ENCODE measurements around the gene LPCAT4.

LPCAT4 gene

GRCh38 chr15:34336231-34336990, 30.6 kb downstream of the LPCAT4 start:
- peak; percentile 16 for DNase-seq

- DNase-seq: no peak
Measured at GRCh38 chr15:34335176-34336032, 31.6 kb downstream of the LPCAT4 start.

GRCh38 chr15:34334672-34335071, 32.3 kb downstream of the LPCAT4 start:
- no peak for DNase-seq

GRCh38 chr15:34332553-34333120, 34.4 kb downstream of the LPCAT4 start:
- DNase-seq: no peak

GRCh38 chr15:34331809-34332208, 35.2 kb downstream of the LPCAT4 start:
- no peak for DNase-seq

GRCh38 chr15:34330279-34330678, 36.7 kb downstream of the LPCAT4 start:
- DNase-seq: no peak

GRCh38 chr15:34329006-34329405, 38.0 kb downstream of the LPCAT4 start:
- DNase-seq: no peak

- DNase-seq: no peak
Measured at GRCh38 chr15:34327906-34328305, 39.1 kb downstream of the LPCAT4 start.

DNA sequence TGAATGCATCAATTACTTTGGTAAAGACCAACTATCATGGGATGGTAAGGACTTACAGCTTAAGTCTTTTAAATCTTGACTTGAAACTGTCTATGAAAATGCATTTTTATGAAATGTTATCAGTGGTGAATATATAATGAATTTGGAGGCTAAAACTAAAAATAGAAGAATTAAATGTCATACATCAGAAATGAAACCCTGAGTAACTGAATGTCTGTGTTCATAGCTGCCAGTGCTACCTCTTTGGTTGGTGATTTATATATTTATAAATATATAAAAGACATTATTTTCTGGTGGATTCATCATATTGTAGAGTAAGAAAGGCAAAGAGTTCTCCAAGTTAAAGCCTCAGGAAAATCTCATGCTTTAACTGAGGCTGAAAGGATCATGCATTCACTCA, 41.6 kb downstream of the LPCAT4 start:
- no peak for DNase-seq

DNA sequence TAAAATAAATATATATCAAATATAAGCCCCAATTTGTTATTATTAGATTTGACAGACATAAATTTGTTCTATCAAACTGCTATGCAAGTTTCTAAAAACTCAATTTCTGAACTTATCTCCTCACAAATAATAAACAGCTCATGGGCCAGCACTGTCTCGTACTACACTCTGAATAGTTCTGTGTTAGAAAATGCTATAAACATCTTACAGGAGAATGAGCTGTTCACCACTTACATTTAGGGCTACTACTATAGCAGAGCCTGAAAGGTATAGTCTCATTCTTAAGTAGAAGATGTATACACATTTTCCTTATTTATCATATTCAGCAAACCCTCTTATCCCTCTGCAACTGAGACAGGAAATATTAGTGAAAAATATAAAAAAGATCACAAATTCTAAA, 42.1 kb downstream of the LPCAT4 start:
- DNase-seq: no peak

DNA sequence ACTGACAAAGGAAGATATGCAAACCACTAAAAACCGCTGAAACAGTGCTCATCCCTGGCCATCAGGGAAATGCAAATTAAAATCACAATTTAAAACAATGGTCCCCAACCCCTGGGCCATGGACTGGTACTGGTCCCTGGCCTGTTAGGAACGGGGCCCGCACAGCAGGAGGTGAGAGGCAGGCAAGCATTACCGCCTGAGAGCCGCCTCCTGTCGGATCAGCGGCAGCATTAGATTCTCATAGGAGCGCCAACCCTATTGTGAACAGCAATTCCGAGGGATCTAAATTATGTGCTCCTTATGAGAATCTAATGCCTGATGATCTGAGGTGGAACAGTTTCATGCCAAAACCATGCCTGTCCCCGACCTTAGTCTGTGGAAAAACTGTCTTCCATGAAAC, 43.8 kb downstream of the LPCAT4 start:
- no peak for DNase-seq

- DNase-seq: peak; percentile 98
Measured at GRCh38 chr15:34318277-34319079, 48.5 kb downstream of the LPCAT4 start.

- DNase-seq: no peak
Measured at GRCh38 chr15:34314491-34315490, 52.2 kb downstream of the LPCAT4 start.

- peak; percentile 59 for DNase-seq
Measured at GRCh38 chr15:34311563-34311962, 55.4 kb downstream of the LPCAT4 start.
